Occipital lobe (tissue), 2 donors: Measurements from ENCODE around the gene UCP2. TPM values are rescaled to one million over a fixed set of nuclear protein-coding genes. Genes with fewer than 3 reads are reported as not detected.
"Not testable (repeated sequence)": the region's sequence is repeated elsewhere in the genome, so short reads cannot be mapped to it uniquely, and the experiment has no call there.

ENCODE experiments used
- DNase-seq: peaks from one replicate; lab custom pipeline; 2025; lab: John Stamatoyannopoulos, UW
- total RNA-seq: library from RNA; depleted of rRNA; stranded (reverse); fragments of >200 nt; gene quantifications from one replicate; pipeline ENCODE4 v1.2.3, GENCODE V29; 2014

The UCP2 gene
- total RNA-seq, 1 donor from 2014 or later = 5.0 TPM

DNA sequence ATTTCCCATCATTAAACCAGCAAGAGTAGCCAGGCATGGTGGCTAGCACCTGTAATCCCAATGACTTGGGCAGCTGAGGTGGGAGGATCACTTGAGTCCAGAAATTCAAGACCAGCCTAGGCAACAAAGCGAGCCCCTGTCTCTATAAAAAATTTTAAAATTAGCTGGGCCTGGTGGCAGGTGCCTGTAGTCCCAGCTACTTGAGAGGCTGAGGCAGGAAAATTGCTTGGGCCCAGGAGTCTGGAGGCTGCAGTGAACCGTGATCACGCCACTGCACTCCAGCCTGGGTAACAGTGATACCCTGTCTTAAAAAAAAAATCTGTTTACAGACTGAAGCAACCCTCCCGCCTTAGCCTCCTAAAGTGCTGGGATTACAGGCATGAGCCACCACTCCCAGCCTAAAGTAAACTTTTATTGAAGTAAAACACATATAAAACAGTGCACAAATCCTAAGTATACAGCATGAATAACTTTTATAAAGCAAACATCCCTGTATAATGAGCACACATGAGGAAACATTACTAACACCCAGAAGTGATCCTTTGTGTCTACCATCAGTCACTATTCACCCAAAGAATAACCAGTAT is 13.6 kb upstream of the UCP2 start:
- DNase-seq = no peak

DNA sequence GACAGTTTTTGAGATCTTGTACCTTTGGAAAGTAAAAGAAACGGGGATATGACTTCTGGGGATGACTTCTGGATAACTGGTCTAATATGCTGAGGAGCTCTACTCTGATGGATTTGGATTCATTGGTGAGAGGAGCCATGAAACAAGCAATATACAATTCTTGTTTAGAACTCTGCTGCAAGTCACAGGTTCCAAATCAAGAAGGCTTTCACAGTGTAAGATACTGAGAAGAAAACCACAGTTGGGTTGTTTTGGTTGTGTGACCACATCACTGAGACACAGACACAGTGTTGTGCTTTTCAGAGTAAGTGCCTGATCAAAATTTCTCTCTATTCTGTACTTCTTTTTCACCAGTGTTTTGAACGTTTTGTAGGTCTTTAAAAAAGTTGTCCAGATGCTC is 13.1 kb upstream of the UCP2 start:
- DNase-seq = no peak

DNA sequence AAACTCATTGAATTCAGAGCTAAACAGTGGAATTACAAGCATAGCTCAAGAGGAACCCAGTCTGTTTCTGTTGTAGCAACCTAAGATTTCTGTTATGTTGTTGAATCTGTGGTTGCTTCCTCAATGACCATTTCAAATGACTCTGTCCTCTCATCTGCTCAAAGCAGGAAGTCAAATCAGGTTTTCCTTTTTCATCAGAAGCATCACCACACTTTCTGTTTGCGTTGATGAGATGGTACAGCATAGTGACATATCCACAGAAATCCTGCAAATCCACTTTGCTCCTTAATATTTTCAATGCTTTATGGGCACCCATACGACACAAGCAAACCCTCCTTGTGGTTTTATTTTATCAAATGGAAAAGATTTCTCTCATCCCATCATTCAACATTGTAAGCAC is 12.6 kb upstream of the UCP2 start:
- no peak for DNase-seq

DNA sequence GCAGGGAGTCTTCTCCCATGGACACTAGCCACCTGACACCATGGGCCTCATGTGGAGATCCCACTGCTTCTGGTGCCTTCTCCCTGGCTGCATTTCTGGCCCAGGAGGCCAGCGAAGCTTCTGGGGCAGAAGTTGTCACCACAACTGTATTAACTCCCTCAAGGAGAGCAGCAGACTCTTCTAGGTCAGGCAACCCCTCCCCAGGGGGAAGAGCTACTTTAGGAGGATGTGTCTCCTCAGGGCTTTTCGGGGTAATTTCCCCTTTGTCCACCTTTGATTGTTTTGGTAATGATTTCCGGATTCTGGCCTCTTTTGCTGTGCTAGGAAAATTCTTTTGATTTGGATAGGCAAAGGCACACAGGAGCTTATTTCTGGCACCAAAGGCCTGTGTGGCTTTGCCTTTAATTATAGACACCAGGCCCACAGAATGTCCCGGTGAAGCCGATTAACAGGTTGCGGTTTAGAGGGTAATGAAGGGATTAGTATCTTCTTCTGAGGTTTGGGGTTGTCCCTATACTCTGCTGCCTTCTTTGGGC is 8.9 kb upstream of the UCP2 start:
- DNase-seq = no peak

DNA sequence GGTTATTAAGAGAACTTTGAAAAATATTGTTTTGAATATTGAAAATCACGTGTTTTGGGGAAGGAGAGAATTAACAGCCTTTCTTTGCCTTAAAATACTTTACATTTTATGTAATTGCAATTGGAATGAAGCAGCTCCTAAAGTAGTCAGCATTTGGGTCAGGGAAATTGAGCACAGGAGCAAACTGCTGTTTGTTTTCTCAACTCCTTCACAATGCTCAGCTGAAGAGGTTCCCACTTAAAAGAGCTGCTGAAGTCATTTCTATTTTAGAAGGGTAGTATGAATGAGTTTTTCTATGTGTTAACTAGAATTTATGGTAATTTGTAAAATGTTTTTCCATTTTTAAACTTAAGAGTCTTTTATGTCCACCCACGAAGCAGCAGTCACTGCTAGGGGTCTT is 8.1 kb upstream of the UCP2 start:
- DNase-seq = no peak

DNA sequence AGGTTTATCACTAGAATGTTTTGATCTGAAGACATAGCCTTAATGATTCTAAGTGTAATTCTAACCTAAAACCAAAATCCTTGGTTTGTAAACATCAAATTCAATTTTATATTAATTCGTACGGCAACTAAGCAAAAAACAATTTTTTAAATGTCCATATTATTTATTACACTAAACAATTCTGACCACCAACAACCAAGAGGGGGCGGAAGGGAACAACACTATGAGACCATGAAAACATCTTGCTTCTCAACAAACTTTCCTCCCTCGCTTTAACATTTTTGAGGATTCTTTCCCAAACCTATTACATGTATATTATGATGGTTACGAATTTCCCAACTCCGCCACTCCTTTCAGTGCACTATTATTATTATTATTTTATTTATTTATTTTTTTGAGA is 6.5 kb upstream of the UCP2 start:
- no peak for DNase-seq

DNA sequence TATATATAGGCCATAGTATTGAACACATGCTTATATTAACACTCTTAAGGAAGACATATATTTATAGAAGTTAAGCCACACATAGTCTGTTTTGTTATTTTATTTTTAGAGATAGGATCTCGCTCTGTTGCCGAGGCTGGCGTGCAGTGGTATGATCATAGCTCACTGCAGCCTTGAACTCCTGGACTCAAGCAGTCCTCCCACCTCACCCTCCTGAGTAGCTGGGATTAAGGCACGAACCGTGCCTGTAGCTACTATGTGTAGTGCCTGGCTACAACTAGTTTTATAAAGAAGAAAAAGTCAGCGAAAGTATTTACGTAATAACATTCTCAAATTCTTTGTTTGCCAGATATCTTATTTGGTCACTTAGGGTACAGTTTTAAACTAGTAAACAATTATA is 5.6 kb upstream of the UCP2 start:
- no peak for DNase-seq

DNA sequence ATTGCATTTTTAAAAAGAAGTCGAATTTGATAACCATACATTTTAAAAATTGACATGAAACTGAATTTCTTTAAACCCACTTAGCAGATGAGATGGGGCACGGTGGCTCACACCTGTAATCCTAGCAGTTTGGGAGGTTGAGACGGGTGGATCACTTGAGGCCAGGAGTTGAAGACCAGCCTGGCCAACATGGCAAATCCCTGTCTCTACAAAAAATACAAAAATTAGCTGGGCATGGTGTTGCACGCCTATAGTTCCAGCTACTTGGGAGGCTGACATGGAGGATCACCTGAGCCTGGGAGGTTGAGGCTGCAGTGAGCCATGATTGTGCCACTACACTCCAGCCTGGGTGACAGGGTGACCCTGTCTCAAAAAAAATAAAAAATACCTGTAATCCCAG is 3.0 kb upstream of the UCP2 start:
- not testable (repeated sequence) for DNase-seq

DNA sequence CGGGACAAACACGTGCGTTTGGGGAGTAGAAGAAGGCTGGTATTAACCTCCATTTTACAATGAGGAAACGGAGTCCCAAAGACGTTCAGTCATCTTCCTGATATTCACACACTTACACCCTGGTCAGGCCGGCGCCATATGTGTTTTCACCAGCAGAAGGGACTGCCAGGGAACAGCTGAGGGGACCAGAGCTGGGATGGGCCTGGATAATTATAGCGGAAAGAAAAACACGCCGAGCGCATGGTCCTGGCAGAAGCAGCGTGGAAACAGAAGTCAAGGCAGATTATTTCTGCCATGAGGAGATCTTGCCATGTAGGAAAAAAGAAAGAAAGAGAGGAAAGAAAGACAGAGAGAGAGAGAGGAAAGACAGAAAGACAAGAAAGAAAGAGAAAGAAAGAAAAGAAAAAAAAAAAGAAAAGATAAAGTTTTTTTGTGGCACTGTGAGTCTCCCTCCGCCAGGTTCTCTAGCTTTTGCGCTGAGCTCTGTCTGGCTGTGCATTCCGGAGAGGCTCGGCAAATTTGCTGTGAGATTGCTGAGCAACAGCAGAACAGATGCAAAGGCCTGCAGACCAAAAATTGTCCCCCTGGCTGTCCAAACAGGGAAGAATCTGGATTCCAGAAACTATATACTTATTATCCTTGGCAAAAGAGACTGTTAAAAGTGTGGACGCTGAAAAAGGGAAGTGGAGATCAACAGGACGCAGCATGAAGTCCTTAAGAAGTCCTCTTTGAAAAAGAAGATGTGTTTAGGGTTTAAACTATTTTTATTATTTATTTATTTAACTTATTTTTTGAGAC is 1.3 kb upstream of the UCP2 start:
- DNase-seq = no peak

DNA sequence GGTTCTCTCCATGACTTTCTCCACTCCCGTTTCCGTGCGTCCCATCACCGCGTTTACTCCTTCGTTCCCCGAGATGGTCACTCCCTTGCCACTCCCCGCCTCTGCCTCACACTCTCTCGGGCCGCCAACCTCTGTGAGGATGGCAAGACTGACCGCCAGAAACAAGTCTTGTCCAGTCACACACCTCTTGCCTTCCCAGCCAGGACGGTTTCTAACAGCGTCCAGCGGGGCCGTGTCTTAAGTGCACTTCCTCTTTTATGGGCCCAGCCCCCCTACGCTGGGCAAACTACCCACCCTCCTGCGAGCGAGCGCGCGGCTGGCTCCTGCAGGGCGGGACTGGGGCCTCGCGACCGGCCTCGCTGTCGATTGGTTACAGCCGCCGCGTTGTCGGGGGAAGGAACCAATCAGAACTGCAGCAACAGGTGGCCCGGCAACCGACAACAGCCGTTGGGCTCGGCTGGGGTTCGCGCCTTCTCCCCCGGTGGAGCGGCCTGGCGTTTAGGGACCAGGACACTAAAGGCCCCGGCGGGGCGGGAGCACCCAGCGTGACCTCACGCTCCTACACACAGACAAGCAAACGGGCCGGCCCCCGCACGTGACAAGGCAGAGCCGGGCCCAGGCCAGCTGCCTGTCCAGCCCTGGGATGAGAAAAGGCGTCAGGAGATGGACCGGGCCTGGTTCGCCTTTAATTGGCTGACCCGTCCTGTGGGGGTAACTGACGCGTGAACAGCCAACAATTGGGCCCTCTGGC is 522 bp upstream of the UCP2 start:
- DNase-seq = peak; percentile 91

DNA sequence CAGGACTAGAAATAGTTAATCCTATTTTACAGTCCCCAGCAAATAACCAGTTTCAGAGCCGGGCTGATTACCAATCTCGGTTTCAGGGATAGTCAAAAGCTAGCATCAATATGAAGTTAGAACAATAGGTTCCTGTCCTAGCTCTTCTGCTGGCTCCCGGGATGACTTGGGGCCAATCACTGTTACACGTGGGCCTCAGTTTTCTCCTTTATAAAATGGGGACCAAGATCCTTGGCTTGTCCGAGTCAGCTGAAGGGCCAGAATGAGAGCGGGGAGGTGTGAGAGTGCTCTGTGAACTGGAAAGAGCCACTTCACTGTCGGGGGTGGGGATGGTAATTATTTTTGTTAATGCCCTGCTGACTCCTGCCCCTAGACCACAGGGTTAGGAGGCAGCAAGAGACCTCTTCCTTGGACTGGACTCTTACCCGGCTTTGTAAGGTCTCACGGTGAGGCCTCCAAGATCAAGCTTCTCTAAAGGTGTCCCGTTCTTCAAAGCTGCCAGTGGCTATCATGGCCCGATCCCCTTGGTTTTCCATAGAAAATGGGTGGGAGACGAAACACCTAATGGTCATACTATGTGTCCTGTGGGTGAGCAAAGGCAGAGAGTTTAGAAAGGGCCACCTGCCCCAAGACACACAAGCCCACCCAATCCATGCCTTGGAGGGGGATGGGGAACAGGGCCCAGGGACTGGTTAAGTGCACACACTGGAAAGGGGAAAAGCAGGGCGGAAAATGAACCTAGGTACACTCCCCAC is 1.4 kb downstream of the UCP2 start:
- DNase-seq = no peak

DNA sequence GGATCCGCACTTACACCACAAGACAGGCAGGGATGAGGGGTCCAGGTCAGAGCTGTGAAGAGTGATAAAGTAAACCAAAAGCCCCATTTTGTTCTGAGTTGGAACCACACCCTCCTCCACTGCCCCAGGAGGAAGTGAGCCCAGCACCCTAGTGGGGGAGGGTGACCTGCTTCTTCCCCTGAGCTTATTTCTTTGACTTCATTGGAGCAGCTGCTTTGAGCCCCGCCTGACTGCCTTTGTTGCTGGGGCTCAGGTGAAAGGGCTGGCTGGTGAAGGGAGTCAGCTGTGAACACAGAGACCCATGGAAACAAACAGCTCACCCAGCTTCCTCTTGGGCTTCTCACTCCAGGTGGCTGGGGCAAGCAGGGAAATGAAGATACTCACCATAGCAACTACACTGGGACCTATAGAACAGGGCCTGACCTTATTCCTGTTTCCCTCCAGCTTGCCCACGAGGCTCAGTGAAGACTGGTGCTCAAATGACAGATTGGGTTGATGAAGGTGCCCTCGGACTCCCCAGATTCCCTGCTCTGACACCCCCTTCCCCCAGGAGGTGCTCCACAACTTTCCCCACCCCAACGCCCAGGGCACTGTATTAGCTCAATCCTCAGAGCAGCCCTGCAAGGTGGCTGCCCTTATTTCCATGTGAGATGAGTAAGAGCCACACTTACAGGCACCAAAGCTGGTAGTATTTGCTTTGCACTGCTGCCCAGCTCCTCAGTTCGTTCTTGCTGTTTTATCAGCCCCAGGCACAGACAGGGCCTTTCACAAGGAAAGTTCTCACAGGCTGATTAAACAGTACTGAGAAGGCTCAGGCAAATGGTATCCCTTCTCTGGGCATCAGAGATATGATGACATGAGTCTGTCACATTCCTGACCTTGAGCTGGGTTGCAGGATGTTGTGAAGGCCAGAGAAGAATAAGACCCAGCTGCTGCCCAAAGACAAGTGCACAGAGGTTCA is 2.4 kb downstream of the UCP2 start:
- DNase-seq = no peak

DNA sequence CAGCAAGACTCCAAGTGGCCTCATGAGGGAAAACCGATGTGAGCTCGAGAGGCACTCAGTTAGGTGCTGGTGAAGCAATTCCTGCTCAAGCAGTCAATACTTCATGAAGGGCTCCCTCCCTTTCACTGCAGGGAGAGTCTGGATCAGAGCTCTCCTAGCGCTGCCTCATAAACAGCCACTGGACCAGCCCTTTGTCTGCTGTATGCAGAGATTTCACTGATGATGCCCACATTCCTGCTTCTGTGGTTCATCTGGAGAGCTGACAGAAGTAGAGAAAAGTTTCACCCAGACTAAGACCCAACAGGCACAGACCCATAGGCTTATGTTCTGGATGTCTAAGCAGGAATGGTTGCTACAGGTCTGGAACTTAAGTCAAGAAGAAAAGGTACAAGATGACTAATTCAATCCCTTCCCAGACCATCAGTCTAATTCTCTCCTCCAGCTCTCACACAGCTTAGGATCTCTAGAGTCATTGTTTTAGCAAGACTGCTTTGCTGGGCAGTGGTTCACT is 4.0 kb downstream of the UCP2 start:
- no peak for DNase-seq

DNA sequence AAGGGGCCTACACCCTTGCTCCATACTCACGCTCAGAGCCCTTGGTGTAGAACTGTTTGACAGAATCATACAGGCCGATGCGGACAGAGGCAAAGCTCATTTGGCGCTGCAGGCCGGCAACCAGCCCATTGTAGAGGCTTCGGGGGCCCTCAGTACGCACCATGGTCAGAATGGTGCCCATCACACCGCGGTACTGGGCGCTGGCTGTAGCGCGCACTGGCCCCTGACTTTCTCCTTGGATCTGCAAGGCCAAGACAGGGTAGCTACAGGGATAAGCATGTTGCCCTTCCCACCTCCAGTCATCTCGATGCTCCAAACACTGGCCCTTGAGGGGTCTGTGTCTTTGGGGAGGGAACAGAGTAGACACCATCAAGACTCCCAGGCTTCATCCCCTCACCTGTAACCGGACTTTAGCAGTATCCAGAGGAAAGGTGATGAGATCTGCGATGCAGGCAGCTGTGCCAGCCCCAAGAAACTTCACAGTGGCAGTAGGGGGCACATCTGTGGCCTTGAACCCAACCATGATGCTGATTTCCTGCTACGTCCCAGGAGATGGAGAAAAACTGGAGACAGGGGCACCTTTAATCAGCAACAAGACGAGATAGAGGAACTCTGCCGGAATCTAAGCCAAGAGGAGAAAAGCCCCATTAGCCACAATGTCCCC is 4.7 kb downstream of the UCP2 start:
- DNase-seq = no peak

DNA sequence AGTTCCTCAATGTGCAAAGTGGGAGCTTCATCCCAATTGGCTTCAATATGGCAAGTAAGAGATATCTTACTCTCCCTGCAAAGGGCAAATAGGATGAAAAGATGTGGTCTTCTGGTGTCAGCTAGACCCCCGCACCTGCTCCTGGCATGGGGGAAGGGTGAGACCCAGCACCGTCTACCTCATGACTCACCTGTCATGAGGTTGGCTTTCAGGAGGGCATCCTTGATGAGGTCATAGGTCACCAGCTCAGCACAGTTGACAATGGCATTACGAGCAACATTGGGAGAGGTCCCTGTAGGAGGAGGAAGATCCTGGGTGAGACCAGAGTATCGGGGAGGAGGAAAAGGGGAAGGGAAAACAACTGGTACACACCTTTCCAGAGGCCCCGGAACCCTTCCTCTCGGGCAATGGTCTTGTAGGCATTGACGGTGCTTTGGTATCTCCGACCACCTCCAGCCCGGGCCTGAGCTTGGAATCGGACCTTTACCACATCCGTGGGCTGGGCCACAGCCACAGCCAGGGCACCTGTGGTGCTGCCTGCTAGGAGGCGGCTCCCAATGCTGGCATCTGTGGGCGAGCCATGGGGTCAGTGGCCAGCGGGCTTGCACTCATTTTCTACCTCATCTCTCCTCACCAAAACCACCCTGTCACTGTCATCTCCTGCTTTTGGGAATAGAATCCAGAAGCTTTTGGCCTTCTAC is 6.0 kb downstream of the UCP2 start:
- DNase-seq = no peak

DNA sequence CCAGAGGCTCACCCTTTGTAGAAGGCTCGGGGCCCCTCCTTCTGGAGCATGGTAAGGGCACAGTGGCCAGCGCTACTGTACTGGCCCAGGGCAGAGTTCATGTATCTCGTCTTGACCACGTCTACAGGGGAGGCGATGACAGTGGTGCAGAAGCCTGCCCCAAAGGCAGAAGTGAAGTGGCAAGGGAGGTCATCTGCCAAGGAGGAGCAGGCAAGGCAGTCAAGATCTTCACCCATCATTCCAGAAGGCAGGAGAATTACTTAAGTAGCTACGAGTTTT is 7.2 kb downstream of the UCP2 start:
- DNase-seq = no peak

DNA sequence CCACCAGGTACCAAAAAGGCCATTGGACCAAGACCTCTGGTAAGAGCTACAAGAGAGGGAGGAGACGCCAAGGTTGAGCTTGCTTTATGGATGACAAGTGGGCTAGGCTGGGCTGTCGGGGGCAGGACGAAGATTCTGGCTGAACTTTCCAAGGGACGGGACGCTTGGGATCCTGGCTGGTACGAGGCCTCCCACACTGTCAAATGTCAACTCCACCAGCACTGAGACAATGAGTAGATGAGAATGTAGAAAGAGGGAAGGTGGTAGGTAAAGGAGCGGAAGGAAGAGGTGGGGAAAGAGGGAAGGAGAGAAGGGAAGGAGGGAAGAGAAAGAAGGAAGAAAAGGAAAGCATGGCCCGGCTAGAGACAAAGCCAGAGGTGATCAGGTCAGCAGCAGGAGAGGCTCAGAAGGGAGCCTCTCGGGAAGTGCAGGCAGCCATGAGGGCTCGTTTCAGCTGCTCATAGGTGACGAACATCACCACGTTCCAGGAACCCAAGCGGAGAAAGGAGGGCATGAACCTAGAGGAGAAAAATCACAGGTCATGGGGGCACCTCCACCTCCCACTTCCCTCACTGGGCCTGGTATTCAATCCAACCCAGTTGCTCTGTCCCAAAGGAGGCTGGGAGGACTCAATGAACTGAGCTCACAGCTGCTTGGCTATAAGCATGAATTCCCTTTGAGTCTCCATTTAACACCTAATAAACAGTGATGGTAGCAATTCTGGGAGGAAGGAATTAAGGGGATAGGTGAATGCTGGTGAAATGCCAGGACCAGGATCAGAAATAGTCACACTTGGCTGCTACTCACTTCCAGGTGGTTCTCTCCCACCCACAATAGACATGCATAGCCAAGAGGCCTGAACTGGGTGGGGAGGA is 7.8 kb downstream of the UCP2 start:
- no peak for DNase-seq
